ENCODE results near the gene MACIR. TPM values are rescaled to one million over a fixed set of nuclear protein-coding genes. Genes with fewer than 3 reads are reported as not detected.

Gene MACIR
- total RNA-seq, 1 donor from 2014 or later = 41.8 TPM

DNA sequence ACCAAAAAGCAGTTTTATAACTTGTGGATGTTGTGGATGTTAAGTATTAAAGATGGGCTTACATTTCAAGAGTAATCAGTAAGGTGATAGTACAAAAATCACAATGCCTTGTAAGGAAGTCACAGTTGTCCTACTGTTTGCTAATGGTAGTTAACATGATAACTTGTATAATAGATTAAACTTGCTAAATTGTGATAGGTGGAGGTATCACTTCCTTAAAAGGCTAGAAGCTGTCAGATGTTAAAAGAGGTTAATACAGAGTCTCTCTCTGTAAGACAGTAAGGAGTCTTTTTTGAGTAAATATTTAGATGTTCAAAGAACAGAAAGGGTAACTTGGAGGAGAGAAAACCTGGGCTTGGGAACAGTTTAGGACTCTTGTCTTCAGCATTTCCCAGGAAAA is 14.2 kb upstream of the MACIR start:
- no peak for DNase-seq (ENCODE audit: low spot score)

DNA sequence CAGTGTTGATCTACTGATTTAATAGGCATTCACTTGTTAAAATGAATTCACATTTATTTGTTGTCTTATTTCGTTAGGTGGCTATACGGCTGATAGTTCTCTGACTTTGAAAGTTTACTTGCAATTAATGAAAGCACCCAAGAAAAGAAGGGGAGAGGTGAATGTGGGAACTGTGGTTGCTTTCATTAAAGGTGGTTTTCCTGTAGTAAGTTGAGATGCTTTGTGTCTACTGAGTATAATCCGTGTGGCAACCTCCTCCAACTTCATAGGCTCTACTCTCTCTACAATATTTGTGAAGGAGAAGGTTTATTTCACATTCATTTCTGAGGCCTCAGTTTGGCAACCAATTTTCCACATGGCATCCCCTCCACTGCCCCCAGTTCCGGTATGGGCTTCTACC is 12.8 kb upstream of the MACIR start:
- DNase-seq (ENCODE audit: low spot score) = no peak

DNA sequence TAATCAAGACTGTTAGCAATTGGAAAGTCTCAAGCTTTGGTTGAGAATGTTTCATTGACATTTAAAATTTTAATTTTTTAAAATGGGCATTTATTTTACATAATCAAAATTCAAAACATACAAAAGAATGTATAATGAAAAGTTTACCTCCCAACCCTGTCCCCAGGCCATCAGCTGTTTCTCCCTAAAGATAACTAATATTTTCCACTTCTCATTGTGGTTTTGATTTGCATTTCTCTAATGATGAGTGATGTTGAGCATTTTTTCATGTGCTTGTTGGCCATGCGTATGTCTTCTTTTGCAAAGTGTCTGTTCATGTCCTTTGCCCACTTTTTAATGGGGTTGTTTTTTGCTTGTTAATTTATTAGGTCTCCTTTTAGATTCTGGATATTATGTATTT is 11.4 kb upstream of the MACIR start:
- no peak for DNase-seq (ENCODE audit: low spot score)

DNA sequence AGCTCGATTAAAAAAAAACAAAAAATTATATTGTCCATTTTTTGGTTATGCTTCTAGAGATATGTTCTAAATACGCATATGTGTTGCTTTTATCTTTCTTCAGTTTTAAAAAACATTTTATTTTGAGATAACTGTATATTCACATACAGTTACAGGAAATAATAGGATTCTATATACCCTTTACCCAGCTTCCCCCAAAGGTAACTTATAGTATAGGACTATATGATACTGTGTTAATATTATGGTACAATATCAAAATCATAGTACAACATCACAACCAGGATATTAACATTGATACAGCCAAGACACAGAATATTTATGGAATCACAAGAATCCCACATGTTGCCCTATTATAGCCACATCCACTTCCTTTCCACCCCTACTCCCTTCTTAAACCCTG is 9.5 kb upstream of the MACIR start:
- no peak for DNase-seq (ENCODE audit: low spot score)

DNA sequence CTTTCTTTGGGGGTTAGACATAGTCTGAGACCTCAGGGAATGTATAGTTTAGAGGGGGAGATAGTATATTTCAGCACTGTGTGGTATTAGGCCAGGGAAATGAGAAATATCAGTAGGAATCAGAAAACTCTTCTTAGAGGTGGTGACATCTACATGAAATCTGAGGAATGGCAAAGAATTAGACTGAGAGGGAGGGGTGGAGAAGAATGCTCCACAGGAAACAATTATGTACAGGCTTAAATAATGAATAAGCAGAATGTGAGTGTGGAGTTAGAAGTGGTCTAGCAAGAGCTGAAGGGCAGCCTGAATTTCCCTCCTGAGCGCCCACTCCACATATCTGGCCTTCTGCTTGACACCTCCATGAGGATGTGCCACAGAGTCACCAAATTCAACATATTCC is 3.6 kb upstream of the MACIR start:
- DNase-seq (ENCODE audit: low spot score) = no peak

DNA sequence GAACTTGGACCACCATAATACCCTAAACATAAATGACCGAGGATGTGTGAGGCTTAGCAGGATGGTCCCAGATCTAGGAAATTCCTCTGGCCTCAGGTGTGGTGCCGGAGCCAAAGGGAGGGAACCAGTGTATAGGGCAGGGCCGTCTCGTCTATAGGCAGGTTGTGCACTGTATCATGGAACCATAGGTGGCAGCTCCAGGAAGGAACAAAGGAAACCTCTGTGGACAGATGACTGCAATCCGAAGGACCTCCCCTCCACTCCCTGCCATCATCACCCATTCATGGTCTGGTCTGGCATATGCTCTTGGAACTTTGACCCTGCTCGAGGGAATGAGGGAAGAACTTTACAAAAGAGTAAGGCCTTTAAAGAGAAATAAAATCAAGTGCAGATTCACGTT is 2.9 kb upstream of the MACIR start:
- DNase-seq (ENCODE audit: low spot score) = no peak

DNA sequence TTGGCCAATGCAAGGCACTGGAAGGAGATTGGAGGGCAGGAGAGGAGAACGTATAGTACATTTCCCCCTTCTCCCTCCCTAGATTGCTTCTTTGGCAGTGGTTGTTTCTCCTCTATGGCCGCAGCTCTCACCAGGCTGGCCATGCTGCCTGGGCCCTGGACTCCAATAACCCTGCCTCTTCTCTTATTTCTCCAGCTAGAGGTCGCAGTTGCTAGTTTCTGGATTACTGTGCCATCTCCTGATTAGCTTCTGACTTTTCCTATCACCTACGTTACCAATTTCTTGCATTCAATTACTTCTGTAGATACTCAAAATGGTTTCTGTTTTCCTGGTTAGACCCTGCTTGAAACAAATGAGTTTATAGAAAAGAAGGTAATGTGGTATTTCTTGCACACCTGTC is 2.4 kb upstream of the MACIR start:
- no peak for DNase-seq (ENCODE audit: low spot score)

DNA sequence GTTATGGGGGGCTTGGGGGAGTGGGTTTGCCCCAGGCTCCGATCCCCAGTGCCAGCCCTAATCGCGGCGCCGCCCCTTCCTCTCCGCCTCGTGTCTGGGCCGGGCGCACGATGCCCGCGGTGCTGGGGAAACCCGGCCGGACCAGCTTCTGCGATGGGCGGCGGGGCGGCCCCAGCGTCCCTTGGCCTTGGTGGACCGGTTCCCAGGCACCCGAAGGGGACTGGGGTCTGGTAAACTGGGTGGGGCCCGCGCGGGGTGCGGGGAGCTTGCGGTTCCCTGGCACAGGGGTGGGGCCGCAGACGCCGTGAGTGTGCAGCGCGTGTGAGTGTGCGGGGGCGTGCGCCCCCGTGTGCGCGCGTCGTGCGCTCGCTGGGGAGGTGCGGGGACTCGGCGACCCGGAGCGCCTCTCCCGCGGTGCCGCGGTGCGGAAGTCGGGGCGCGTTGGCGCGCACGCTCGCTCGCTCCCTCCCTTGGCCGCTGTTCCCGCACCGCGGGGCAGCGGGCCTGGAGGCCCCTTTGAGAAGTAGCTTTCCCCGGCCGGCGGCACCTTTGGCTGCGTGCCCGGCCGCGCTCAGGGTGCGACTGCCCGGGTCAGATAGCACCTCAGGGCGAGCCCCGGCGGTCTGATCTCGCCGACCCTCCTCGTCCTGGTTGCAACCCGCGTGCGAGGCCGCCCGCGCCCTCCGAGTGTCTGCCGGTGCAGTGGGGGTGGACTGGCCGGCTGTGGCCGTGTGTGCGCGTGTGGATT is 568 bp downstream of the MACIR start:
- peak; percentile 90 for DNase-seq (ENCODE audit: low spot score)

DNA sequence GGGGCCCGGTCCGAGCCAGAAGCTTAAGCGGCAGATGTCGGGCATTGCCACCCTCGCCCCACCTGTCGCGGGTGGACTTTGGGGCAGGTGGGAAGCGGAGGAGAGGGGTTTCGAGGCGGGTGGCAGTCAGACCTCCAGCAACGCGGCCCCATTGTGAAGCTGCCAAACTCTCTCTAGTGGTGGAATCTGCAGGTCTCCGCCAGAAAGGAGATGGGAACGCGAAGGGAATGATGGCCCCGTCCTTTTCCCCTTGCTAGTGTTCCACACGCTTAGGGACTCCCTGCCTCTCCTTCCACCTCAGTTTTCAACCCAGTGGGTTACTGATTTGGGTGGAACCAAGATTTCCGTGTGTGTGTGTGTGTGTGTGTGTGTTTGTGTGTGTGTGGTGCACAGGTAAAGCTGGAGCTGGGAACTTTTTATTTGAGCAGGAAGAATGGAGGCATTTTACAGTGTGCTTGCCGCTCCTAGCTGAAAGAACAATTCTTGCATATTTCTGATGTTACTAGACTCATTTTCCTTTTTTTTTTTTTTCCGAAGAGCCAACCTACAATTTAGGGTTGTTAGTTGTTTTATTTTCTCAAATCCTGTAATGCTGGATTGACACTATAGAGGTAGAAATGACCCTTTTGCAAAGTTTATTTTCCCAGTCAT is 1.3 kb downstream of the MACIR start:
- DNase-seq (ENCODE audit: low spot score) = peak; percentile 90

DNA sequence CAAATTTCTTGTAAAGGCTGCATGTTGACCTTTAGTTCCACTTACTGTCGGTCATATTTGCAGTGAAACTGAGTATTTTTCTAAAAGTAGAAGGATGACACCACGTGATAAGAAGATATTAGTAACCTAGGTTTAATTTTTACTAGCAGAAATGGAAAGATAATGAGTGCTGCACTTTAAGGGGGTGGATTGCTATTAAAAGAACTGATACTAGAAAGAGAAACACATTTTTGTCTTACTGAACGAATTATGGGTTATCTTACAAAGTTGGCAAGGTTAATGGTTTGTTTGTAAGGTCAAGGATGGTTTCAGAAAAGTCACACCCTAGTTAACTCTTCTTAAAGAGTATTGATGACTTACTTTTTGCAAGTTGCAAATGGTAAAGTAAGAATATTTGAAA is 2.4 kb downstream of the MACIR start:
- DNase-seq (ENCODE audit: low spot score) = no peak

DNA sequence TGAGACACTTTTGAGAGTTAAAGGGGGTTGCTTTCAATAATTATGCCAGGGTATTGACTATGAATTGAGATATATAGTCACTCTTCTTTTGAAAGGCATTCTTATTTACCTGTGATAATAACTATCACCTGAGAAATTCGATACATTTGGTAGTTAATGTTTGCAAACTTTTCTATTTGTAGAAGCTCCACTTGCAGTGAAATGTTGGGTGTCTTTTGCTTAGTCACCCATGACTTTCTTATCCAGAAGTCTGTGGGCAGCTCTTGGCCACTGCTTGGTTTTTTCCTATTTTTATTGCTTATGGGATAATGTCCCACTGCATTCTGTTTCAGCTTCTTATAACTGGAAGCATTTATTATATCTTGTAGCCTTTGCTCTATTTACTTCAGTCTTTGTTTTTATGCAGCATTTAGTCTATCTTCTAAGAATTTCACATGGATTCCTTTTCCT is 3.9 kb downstream of the MACIR start:
- DNase-seq (ENCODE audit: low spot score) = no peak

DNA sequence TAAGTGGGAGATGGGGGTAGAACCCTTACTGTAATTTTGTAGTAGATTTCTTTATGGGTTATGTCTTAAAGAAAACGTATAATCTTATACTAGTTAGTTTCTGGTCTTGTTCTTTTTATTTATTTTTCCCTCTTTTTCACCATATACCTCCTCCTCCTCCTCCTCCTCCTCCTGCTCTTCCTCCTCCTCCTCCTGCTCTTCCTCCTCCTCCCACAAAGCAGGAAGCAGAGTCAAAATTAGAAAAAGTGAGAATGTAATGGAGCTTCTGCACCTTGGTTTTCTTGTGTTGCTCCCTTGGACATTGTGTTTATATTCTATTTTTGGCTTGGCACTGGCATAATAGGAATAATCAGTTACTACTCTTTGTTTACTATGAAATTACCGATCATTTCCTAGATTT is 4.5 kb downstream of the MACIR start:
- DNase-seq (ENCODE audit: low spot score) = no peak

DNA sequence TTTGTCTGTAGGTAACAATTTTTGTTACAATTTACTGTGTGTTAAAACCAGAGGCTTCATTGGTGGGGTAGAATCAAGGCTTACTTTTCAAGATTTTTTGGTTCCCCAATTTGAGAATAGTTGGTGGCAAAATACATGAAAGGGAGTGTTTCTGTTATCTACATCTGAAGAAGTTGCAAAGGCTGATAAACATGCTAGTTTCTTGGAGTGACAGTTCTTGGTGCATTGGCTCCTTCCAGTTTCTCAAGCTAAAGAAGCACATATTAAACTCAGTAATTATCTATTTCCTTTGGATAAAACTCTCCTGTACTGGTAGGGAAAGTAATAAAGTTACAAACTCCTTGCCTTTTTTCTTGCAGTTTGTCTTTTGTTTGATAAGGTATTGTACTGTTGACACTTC is 5.9 kb downstream of the MACIR start:
- DNase-seq (ENCODE audit: low spot score) = no peak

DNA sequence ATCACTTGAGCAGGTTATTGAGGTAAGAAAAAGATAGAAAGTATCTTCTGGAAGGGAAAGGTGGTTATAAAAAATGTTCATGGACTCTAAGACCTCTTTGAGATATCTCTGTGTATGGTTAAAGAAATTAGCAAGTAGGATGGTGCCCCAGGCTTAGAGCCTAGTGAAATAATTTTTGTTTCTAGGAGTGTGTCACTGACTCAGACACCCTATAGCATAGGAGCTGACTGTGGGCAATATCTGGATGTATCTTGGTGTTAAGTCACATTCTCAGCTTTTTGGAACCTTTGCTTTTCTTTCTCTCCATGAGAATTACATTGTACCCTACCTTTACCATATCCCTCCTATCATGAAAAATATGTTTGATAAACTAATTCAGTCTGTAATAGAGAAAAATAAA is 12.0 kb downstream of the MACIR start:
- no peak for DNase-seq (ENCODE audit: low spot score)

DNA sequence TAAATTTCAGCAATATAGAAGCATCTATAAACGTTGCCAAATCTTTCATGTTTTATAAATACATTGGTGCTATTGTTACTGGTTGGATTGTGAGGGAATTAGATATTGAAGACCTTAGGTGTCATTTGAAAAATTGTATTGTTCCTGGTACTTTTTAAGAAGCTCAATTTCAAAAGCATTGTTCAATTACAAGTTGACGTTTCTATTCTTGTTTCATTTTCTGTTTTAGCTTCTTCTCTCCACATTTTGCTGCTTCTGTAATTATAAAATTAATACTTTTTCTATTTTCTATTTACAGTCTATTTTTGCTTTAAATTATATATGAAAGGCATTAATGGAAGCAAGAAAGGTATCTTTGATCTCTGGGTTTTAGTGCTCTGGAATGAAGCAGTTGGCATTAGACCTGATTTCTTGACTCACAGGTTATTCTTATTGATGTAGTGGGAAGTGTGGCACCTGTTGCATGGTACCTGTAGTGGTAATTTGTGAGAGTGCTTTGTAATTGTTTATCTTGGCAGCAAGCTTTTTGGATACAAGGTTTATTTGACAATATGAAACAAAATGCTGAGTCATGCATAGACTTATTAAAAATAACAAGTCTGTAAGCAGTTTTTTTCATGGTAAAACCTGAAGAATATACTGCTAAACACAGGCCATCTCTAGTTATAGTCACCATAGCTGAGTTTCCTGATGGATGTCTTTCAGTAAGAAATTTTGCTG is 13.2 kb downstream of the MACIR start:
- no peak for DNase-seq (ENCODE audit: low spot score)

DNA sequence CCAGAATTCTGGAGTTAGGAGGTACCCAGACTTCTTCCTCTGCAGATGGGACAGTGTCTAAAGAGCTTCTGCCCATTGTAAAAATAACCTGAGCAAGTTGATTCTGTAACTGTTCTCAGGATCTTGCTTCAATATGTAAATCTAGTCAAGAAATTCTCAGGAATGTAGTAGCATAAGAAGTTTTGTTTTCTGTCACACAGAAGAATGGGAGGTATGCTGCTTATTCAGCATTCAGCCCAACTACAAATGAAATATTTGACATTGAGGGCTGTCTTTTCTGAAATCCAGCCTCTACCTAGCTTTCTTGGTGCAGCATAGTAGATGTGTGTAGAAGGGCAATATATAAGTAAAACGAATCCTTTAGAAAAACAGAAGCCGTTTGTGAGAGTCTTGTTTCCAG is 13.8 kb downstream of the MACIR start:
- DNase-seq (ENCODE audit: low spot score) = no peak

DNA sequence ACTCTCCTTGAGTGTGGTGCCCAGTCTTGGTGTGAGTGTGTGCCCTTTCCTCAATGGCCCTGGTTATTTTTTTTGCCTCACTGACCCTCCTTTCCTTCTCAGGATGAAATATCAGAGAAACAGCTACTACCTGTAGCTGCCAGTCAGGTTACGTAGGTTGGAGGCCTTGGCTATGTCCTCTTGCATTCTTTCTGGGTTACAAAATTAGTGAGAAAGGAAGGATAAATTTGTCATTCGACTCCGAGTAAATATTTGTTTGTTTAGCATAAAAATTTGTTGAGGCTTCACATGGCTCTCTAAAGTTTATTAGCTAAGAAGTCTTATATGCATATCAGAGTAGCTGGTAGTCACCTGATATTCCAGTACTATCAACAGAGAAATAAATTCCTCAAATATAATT is 15.4 kb downstream of the MACIR start:
- DNase-seq (ENCODE audit: low spot score) = no peak

DNA sequence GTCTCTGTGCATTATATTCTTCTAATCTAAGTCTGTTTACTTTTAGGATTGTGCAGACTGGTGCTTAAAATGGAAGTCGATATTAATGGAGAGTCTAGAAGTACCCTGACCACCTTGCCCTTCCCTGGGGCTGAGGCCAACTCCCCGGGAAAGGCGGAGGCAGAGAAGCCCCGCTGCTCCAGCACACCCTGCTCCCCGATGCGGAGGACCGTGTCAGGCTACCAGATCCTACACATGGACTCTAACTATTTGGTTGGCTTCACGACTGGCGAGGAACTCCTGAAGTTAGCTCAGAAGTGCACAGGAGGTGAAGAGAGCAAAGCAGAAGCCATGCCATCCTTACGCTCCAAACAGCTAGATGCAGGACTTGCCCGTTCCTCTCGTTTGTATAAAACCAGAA is 17.3 kb downstream of the MACIR start:
- DNase-seq (ENCODE audit: low spot score) = no peak

DNA sequence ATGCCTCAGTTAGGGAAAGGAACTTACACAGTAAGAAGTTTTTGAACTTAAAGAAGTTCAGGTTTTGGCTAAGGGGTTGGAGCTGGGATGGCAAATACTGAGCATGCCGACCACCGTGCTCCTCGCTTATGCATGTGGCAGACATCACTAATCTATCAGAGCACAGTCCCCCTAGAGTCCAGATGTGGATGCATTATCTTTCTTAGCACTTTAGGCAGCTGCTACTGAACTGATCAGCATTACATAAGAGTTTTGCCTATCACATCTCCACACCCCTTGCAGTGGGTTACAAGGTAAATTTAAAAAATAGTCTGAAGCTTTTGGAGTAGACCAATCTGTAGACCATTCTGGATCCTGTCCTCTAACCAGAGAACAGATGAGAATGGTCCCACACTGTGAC is 22.4 kb downstream of the MACIR start:
- no peak for DNase-seq (ENCODE audit: low spot score)

DNA sequence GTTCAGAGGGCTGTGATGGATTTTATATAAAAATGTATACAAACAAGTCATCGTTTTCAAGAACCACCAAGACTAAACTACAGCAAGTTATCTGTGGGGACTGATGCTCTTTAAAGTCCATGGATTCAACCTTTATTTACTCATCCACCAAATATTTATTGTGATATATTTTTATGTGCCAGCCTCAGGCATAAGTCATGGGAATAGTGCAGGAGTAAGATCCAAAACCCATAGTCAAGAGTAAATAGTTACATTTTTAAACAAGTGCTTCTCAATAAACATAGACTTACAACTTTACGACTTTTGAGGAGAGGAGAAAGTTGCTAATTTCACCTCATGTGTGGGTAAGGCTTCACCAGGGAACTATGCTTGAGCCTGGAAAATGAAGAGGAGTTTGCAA is 24.6 kb downstream of the MACIR start:
- no peak for DNase-seq (ENCODE audit: low spot score)

DNA sequence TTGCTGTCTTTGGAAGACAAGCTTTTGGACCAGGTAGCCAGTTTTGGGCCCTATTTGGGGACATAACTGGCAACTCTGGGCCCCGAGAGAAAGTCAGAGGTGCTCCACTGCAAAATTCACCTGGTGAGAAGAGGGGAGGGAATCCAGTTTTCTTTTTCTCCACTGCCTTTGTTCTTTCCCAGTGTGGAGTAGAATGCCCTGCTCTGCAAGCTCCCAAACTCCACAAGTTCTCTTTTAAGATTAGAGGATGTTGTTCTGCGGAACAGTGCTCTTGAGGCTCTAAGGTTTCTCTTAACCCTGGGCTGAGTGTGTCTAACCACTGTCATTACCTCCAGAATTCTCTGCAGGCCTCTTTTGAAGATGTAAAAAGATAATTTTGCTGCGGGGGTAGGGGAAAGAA is 25.3 kb downstream of the MACIR start:
- no peak for DNase-seq (ENCODE audit: low spot score)

DNA sequence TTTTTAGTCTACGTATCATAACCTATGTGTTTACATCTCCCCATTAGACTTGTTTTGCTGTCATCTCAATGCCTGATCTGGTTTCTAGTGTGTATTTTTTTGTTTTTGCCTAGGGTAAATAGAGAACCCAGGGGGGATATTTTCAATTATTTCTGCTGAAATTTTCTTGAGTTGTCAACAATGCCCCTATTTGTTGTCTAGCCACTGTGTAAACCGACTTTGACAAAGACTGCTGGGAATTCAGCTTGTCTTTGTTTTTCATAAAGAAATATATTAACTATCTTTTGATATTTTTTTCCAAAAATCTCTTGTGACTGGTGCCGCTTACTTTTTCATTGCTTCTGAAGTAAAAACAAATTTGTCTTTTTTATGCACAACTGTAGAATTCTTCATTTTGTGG is 28.1 kb downstream of the MACIR start:
- DNase-seq (ENCODE audit: low spot score) = no peak

DNA sequence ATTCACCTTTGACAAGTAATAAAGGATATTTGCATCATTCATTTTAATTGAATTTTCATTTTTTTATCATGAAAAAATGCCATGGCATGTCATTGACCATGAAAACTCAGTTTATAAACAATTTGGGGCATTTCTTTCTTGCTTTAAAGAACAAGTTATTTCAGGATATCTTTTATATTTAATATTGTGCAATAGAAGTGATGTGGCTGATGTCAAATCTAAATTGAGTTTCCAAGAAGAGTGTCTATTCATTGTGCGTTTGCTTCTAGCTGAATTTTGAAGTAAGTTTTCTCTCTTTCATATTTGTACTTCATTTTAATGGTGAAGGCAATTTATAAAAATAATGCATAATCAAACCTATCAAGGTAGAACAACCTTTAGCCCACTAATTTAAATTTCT is 30.5 kb downstream of the MACIR start:
- no peak for DNase-seq (ENCODE audit: low spot score)

All from mesenteric fat pad (tissue), 1 donor.